ENCODE results near the gene JHY.
A peak's percentile ranks its signal among the peaks of the same experiment; 100 is the strongest.

Gene JHY

DNA sequence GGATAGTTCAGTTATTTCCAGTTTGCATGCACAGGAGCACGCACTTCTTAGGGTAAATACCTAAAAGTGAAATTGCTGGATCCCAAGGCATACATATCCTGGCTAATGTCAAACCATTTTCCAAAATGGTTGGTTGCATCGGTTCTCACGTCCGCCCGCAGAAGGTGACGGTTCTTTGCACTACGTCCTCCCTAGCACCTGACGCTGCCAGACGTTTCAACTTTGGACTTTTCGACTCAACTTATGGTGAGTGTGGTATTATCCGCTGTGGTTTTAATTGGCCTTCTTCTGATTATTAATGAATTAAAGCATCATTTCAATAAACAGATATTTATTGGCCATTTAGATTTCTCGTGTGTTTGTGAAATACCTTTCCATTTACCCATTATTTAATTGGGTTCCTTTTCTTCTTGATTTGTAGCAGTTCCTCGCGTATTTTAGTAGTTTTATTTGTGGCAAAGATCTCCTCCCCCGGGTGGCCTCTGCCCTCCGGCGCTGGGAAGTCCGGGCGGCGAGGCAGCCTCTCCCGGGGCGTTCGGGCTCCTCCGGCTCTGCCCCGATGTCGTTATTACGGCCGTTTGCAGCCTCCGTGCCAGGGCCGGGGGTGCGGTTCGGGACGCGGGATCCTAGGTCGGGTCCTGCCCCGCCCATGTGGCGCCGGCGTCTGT lies at the start of gene JHY:
TSS of gene JHY (plus strand) at position 571 of the 668 bp plus-strand sequence. CDS start 3,091 bp downstream, outside the sequence.
- no peak for DNase-seq (ENCODE audit: low read depth)
- peak within 1 kb of the TSS; percentile 61 for H3K4me3 ChIP-seq (ENCODE audit: low read depth, low read length)
- TF ChIP-seq, protein P1, sequence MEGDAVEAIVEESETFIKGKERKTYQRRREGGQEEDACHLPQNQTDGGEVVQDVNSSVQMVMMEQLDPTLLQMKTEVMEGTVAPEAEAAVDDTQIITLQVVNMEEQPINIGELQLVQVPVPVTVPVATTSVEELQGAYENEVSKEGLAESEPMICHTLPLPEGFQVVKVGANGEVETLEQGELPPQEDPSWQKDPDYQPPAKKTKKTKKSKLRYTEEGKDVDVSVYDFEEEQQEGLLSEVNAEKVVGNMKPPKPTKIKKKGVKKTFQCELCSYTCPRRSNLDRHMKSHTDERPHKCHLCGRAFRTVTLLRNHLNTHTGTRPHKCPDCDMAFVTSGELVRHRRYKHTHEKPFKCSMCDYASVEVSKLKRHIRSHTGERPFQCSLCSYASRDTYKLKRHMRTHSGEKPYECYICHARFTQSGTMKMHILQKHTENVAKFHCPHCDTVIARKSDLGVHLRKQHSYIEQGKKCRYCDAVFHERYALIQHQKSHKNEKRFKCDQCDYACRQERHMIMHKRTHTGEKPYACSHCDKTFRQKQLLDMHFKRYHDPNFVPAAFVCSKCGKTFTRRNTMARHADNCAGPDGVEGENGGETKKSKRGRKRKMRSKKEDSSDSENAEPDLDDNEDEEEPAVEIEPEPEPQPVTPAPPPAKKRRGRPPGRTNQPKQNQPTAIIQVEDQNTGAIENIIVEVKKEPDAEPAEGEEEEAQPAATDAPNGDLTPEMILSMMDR (IDR thresholded peaks at IDR 0.05; ENCODE audit: low read depth, low read length, missing control alignments), result no peak

DNA sequence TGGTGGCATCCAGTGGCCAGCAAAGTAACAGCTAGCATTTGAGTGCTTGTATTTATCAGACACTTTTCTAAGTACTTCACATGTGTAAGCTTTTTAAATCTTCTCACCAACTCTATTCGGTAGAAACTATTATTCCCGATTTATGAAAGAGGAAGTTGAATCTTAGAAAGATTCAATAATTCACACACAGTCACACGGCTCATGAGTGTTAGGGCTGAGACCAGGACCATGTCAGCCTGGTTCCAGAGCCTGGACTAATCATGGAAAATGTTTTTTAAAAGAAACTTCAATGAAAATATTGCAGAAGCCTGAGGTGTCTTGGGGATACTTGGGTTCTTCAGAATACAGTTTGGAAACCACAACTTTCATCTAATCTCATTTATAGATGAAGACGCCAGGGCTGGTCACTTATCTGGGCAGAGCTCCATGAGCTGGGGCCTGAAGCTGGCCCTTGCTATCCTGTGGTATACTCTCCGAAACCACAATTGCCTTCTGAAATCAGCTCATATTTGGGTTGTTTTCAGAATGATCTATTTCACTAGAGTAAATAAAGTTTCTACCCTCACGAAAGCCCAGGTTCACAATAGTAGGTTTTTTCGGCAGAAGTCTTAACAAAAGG lies 48.6 kb upstream of the JHY start:
- no peak overlapping the region for H3K4me3 ChIP-seq (ENCODE audit: low read depth, low read length)
- DNase-seq (ENCODE audit: low read depth), result no peak
- TF ChIP-seq, protein P1 (IDR thresholded peaks at IDR 0.05; ENCODE audit: low read depth, low read length, missing control alignments), result no peak

- no peak for DNase-seq (ENCODE audit: low read depth)
- no peak overlapping the region for H3K4me3 ChIP-seq (ENCODE audit: low read depth, low read length)
- TF ChIP-seq, protein P1 (IDR thresholded peaks at IDR 0.05; ENCODE audit: low read depth, low read length, missing control alignments), result no peak
Measured at GRCh38 chr11:122836916-122837315, 45.6 kb upstream of the JHY start.

GRCh38 chr11:122837528-122838346 lies 44.8 kb upstream of the JHY start:
- no peak for DNase-seq (ENCODE audit: low read depth)
- no peak overlapping the region for H3K4me3 ChIP-seq (ENCODE audit: low read depth, low read length)
- TF ChIP-seq, protein P1 (IDR thresholded peaks at IDR 0.05; ENCODE audit: low read depth, low read length, missing control alignments), result no peak

DNA sequence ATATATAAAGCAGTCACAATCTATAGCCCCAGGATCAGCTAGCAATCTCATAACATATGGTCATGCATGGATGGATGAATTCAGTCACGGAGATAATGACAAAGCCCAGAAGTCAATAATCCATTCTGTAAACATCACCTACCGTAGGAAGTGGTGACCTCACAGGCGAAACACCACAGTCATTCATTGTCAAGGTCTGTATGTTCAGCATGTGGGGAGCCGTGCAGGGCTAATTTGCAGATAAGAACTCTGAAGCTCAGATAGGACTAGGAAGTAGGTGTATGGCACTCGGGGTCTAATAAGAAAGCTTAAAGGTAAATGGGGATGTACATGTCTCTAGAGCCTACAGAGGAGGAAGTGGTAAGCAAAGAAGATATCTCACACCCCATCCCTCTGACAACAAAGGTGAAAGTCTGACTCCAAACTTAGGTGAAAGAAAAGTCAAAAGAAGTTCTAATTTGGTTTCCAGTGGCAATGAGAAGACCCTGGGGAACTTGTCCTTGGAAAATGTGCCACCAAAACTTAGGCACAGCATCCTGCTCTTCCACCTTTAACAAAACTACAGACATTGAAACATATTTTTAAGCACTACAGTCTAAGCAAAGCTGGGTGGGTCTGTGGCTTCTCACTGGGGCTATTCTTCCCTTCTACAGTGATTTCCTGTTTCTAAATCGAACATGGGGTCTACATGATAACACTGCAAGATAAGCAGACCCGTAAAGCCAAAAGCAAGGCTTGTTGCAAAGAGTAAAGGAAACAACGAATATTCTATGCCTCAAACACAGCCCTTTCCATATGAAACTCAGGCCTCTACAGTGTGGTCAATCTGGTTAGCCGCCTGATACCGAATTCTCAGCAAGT lies 39.0 kb upstream of the JHY start:
- no peak overlapping the region for H3K4me3 ChIP-seq (ENCODE audit: low read depth, low read length)
- TF ChIP-seq, protein P1 (IDR thresholded peaks at IDR 0.05; ENCODE audit: low read depth, low read length, missing control alignments), result no peak
- DNase-seq (ENCODE audit: low read depth), result no peak

- no peak for DNase-seq (ENCODE audit: low read depth)
- no peak overlapping the region for H3K4me3 ChIP-seq (ENCODE audit: low read depth, low read length)
- TF ChIP-seq, protein P1 (IDR thresholded peaks at IDR 0.05; ENCODE audit: low read depth, low read length, missing control alignments), result no peak
Measured at GRCh38 chr11:122847466-122847865, 35.1 kb upstream of the JHY start.
